Measurements from ENCODE around the gene CHST4. TPM values are rescaled to one million over a fixed set of nuclear protein-coding genes. Genes with fewer than 3 reads are reported as not detected.

Gene CHST4
- total and polyA plus RNA-seq, 9 of the 15 experiments (the other 6 are each of a cell fraction or from before 2014, with no cell fraction given), result 0.07 TPM; not detected in 8

DNA sequence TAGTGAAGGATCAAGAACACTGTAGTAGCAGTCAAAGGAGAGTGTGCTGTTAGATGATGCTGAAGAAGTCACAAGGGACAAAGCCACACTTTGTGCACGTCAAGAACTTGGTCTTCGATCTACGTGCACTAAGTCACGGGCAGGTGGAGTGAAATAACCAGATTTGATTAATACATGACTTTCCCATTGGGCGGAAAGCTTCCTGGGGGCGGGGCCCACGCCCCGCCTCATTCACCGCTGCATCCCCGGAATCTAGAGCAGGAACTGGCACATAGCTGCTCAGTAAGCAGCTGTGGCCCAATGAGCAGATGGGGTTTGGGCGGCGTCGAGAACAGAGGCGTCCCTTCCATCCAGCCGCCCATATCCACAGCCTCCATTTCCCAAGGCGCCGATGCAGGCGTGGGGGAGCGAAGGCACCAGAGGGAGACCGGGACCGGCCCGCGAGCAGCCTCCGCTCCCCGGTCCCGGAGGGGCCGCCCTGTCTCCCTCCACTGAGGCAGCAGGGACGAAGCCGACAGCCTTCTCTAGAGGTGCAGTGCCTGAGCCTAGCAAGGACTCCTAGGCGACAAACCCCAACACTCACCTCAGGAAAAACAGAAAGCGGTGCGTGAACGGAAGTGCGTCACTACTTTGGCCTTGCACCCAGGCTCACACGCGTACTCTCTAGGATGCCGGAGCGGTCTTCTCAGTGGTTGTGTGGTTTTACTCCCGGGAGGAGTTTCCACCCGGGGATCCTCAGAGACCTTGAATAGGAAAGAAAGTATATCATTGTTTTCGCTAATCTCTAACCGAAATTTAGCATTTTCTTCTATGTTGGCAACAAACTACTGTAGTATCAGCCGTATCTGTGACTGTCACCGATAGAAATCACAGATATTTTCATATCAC lies 42.0 kb upstream of the CHST4 start (continued):
- TF ChIP-seq FOXK2 (conservative IDR thresholded peaks at IDR 0.05 in 1 of 2, IDR thresholded peaks at IDR 0.05 in 1 of 2; ENCODE audit: low read depth in 2 of 2), result peak; percentile 15 to 42; a peak in 2 of 4 replicates
- TF ChIP-seq, protein P1, sequence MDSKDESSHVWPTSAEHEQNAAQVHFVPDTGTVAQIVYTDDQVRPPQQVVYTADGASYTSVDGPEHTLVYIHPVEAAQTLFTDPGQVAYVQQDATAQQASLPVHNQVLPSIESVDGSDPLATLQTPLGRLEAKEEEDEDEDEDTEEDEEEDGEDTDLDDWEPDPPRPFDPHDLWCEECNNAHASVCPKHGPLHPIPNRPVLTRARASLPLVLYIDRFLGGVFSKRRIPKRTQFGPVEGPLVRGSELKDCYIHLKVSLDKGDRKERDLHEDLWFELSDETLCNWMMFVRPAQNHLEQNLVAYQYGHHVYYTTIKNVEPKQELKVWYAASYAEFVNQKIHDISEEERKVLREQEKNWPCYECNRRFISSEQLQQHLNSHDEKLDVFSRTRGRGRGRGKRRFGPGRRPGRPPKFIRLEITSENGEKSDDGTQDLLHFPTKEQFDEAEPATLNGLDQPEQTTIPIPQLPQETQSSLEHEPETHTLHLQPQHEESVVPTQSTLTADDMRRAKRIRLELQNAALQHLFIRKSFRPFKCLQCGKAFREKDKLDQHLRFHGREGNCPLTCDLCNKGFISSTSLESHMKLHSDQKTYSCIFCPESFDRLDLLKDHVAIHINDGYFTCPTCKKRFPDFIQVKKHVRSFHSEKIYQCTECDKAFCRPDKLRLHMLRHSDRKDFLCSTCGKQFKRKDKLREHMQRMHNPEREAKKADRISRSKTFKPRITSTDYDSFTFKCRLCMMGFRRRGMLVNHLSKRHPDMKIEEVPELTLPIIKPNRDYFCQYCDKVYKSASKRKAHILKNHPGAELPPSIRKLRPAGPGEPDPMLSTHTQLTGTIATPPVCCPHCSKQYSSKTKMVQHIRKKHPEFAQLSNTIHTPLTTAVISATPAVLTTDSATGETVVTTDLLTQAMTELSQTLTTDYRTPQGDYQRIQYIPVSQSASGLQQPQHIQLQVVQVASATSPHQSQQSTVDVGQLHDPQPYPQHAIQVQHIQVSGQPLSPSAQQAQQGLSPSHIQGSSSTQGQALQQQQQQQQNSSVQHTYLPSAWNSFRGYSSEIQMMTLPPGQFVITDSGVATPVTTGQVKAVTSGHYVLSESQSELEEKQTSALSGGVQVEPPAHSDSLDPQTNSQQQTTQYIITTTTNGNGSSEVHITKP (IDR thresholded peaks at IDR 0.05; ENCODE audit: partially characterized antibody), result peak; percentile 48
- no peak for TF ChIP-seq ZNF239 (CRISPR knock-in tag; IDR thresholded peaks at IDR 0.05)
- TF ChIP-seq LEF1 (IDR thresholded peaks at IDR 0.05), result no peak
- TF ChIP-seq ZNF232 (CRISPR knock-in tag; IDR thresholded peaks at IDR 0.05), result no peak
- peak; percentile 47; the same call in 1 of the 2 replicates for TF ChIP-seq FOXJ2 (tag; IDR thresholded peaks at IDR 0.05)
- TF ChIP-seq ZNF699 (CRISPR knock-in tag; IDR thresholded peaks at IDR 0.05; ENCODE audit: insufficient replicate concordance), result no peak
- no peak for TF ChIP-seq CBFA2T3 (IDR thresholded peaks at IDR 0.05)
- TF ChIP-seq, protein P2, sequence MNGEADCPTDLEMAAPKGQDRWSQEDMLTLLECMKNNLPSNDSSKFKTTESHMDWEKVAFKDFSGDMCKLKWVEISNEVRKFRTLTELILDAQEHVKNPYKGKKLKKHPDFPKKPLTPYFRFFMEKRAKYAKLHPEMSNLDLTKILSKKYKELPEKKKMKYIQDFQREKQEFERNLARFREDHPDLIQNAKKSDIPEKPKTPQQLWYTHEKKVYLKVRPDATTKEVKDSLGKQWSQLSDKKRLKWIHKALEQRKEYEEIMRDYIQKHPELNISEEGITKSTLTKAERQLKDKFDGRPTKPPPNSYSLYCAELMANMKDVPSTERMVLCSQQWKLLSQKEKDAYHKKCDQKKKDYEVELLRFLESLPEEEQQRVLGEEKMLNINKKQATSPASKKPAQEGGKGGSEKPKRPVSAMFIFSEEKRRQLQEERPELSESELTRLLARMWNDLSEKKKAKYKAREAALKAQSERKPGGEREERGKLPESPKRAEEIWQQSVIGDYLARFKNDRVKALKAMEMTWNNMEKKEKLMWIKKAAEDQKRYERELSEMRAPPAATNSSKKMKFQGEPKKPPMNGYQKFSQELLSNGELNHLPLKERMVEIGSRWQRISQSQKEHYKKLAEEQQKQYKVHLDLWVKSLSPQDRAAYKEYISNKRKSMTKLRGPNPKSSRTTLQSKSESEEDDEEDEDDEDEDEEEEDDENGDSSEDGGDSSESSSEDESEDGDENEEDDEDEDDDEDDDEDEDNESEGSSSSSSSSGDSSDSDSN (IDR thresholded peaks at IDR 0.05; ENCODE audit: borderline replicate concordance in 1 of 2, low read depth in 2 of 2, low read length in 2 of 2), result no peak
- TF ChIP-seq, protein P3, sequence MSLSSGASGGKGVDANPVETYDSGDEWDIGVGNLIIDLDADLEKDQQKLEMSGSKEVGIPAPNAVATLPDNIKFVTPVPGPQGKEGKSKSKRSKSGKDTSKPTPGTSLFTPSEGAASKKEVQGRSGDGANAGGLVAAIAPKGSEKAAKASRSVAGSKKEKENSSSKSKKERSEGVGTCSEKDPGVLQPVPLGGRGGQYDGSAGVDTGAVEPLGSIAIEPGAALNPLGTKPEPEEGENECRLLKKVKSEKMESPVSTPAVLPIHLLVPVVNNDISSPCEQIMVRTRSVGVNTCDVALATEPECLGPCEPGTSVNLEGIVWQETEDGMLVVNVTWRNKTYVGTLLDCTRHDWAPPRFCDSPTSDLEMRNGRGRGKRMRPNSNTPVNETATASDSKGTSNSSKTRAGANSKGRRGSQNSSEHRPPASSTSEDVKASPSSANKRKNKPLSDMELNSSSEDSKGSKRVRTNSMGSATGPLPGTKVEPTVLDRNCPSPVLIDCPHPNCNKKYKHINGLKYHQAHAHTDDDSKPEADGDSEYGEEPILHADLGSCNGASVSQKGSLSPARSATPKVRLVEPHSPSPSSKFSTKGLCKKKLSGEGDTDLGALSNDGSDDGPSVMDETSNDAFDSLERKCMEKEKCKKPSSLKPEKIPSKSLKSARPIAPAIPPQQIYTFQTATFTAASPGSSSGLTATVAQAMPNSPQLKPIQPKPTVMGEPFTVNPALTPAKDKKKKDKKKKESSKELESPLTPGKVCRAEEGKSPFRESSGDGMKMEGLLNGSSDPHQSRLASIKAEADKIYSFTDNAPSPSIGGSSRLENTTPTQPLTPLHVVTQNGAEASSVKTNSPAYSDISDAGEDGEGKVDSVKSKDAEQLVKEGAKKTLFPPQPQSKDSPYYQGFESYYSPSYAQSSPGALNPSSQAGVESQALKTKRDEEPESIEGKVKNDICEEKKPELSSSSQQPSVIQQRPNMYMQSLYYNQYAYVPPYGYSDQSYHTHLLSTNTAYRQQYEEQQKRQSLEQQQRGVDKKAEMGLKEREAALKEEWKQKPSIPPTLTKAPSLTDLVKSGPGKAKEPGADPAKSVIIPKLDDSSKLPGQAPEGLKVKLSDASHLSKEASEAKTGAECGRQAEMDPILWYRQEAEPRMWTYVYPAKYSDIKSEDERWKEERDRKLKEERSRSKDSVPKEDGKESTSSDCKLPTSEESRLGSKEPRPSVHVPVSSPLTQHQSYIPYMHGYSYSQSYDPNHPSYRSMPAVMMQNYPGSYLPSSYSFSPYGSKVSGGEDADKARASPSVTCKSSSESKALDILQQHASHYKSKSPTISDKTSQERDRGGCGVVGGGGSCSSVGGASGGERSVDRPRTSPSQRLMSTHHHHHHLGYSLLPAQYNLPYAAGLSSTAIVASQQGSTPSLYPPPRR (CRISPR knock-in tag; IDR thresholded peaks at IDR 0.05; ENCODE audit: borderline replicate concordance), result no peak
- no peak for TF ChIP-seq HMGN3 (IDR thresholded peaks at IDR 0.05; ENCODE audit: borderline replicate concordance, extremely low read depth, insufficient read length, low read depth, low read length)
- TF ChIP-seq HEY1 (CRISPR knock-in tag; IDR thresholded peaks at IDR 0.05; ENCODE audit: borderline replicate concordance), result no peak
- no peak for TF ChIP-seq PPARD (CRISPR knock-in tag; IDR thresholded peaks at IDR 0.05)
- TF ChIP-seq ZNF668 (CRISPR knock-in tag; IDR thresholded peaks at IDR 0.05), result no peak
- TF ChIP-seq ZNF121 (CRISPR knock-in tag; conservative IDR thresholded peaks at IDR 0.05), result no peak
- peak in 1 of 2 experiments; percentile 81; a peak in 2 of 4 replicates for TF ChIP-seq HDAC1 (IDR thresholded peaks at IDR 0.05)
- TF ChIP-seq POLR2A (conservative IDR thresholded peaks at IDR 0.05), result peak; percentile 85

All from K562 (cell line).